GM12878 (cell line): ENCODE measurements around the gene STARD10. TPM values are rescaled to one million over a fixed set of nuclear protein-coding genes. Genes with fewer than 3 reads are reported as not detected.

Experiments used
- ATAC-seq: fragments of 200-7000 bp; cut with Tn5 transposase; 3 replicates; pipeline ENCODE4 v1.9.1; 2020; ENCODE audit warnings: mild to moderate bottlenecking, moderate library complexity
- BruUV-seq: library from RNA; stranded (reverse); fragments of 400-500 nt; replicated peaks from 2 replicates; lab custom pipeline; 2021; lab: Mats Ljungman, UMichigan
- CTCF ChIA-PET: fragments of 300-600 bp; sonication (Branson Sonifier 250); formaldehyde crosslinking; extraction: SDS; loops from one replicate; lab custom pipeline; 2021; ENCODE audit warnings: inconsistent platforms; lab: Yijun Ruan, JAX
- POLR2A ChIA-PET: fragments of 350-600 bp; formaldehyde crosslinking; extraction: SDS; loops from one replicate; lab custom pipeline; 2021; ENCODE audit warnings: inconsistent platforms; lab: Charles Lee
- RAD21 ChIA-PET: fragments of 300-600 bp; sonication (Branson Sonifier 250); formaldehyde crosslinking; loops from one replicate; lab custom pipeline; 2023; ENCODE audit warnings: antibody characterized with exemption; ENCODE audit not compliant: unreplicated experiment; lab: Charles Lee
- SMC1A ChIA-PET: fragments of 300-600 bp; sonication (Branson Sonifier 250); formaldehyde crosslinking; loops from one replicate; lab custom pipeline; 2023; ENCODE audit not compliant: unreplicated experiment, uncharacterized antibody; lab: Charles Lee
- DNase-seq: peaks from one replicate; pipeline ENCODE4 v3.0.0-alpha.2; 2011; ENCODE audit warnings: low read depth, low spot score
- FAIRE-seq: peaks from 3 replicates; lab custom pipeline; 2011; peaks lifted over from hg19 to GRCh38; lab: Jason Lieb, UNC
- H2AFZ ChIP-seq: 2 replicates; pipeline ENCODE4 v1.6.0; 2011; ENCODE audit warnings: low read depth, low read length, control low read depth; ENCODE audit not compliant: control insufficient read depth
- H3K27ac ChIP-seq: 2 replicates; pipeline ENCODE4 v1.5.1; 2011; ENCODE audit warnings: control low read depth; ENCODE audit not compliant: control insufficient read depth, insufficient read depth
- H3K27me3 ChIP-seq, 2 experiments: replicated peaks in 1 of 2; 2 replicates each; pipeline versions ENCODE4 v1.6.0 to v1.6.1; 2011; ENCODE audit warnings: low read length in 1 of 2; ENCODE audit not compliant: control insufficient read depth in 2 of 2, insufficient read depth in 2 of 2
- H3K36me3 ChIP-seq, 2 experiments: 2 replicates each; pipeline ENCODE4 v1.5.1; 2011; ENCODE audit warnings: low read length in 1 of 2; ENCODE audit not compliant: control insufficient read depth in 2 of 2, insufficient read depth in 2 of 2
- H3K4me1 ChIP-seq: 2 replicates; pipeline ENCODE4 v1.6.1; 2011; ENCODE audit warnings: mild to moderate bottlenecking, low read length, moderate library complexity, mixed read lengths; ENCODE audit not compliant: control insufficient read depth, insufficient read depth
- H3K4me2 ChIP-seq: 2 replicates; pipeline ENCODE4 v1.6.0; 2011; ENCODE audit warnings: control low read depth; ENCODE audit not compliant: control insufficient read depth, insufficient read depth
- H3K4me3 ChIP-seq: fragments of 200-600 bp; sonication (generic); 2 replicates; pipeline ENCODE4 v1.5.1; 2016
- H3K79me2 ChIP-seq: 2 replicates; pipeline ENCODE4 v1.6.0; 2011; ENCODE audit warnings: low read length; ENCODE audit not compliant: control insufficient read depth, insufficient read depth
- H3K9ac ChIP-seq: 2 replicates; pipeline ENCODE4 v1.8.0; 2011; ENCODE audit warnings: low read length, control low read depth, mixed read lengths; ENCODE audit not compliant: control insufficient read depth, insufficient read depth
- H3K9me3 ChIP-seq: replicated peaks from 3 replicates; pipeline ENCODE4 v1.5.1; 2011; ENCODE audit warnings: mild to moderate bottlenecking, low read length; ENCODE audit not compliant: control insufficient read depth, insufficient read depth
- H4K20me1 ChIP-seq: 2 replicates; pipeline ENCODE4 v1.6.0; 2011; ENCODE audit not compliant: control insufficient read depth, insufficient read depth
- CBFB ChIP-seq: IDR thresholded peaks from 2 replicates; pipeline ENCODE4 v1.6.1; 2016; ENCODE audit warnings: antibody characterized with exemption, low read depth
- E4F1 ChIP-seq: fragments of 450-650 bp; IDR thresholded peaks from 2 replicates; pipeline ENCODE4 v1.6.1; 2018; ENCODE audit warnings: borderline replicate concordance, mild to moderate bottlenecking; ENCODE audit not compliant: partially characterized antibody
- HCFC1 ChIP-seq: fragments of 150-350 bp; IDR thresholded peaks from 2 replicates; pipeline ENCODE4 v1.6.1; 2014; ENCODE audit warnings: low read length
- IKZF1 ChIP-seq: fragments of 450-650 bp; conservative IDR thresholded peaks from 2 replicates; pipeline ENCODE4 v1.6.1; 2017; ENCODE audit warnings: antibody characterized with exemption, mild to moderate bottlenecking
- IKZF2 ChIP-seq, 2 experiments: fragments of 450-650 bp; IDR thresholded peaks; 2 replicates each; pipeline ENCODE4 v1.6.1; 2017; ENCODE audit warnings: mild to moderate bottlenecking in 2 of 2, moderate library complexity in 2 of 2
- KLF5 ChIP-seq: fragments of 450-650 bp; IDR thresholded peaks from 2 replicates; pipeline ENCODE4 v1.6.1; 2014; ENCODE audit warnings: mild to moderate bottlenecking; ENCODE audit not compliant: partially characterized antibody
- NFXL1 ChIP-seq: fragments of 450-650 bp; IDR thresholded peaks from 2 replicates; pipeline ENCODE4 v1.6.1; 2017; ENCODE audit warnings: antibody characterized with exemption, mild to moderate bottlenecking, borderline replicate concordance
- NR2C1 ChIP-seq: fragments of 450-650 bp; IDR thresholded peaks from 2 replicates; pipeline ENCODE4 v1.6.1; 2017; ENCODE audit warnings: antibody characterized with exemption, mild to moderate bottlenecking, moderate library complexity
- PRDM15 ChIP-seq: fragments of 450-650 bp; formaldehyde crosslinking; IDR thresholded peaks from 2 replicates; pipeline ENCODE4 v1.4.0; 2020; ENCODE audit warnings: mild to moderate bottlenecking, moderate library complexity
- SMC3 ChIP-seq: IDR thresholded peaks from 2 replicates; pipeline ENCODE4 v1.6.1; 2011; ENCODE audit warnings: low read length, improper control_type of control experiment, borderline replicate concordance
- ZBED1 ChIP-seq: IDR thresholded peaks from 2 replicates; pipeline ENCODE4 v1.6.1; 2016; ENCODE audit warnings: borderline replicate concordance
- ZNF622 ChIP-seq: fragments of 450-650 bp; IDR thresholded peaks from 2 replicates; pipeline ENCODE4 v1.6.1; 2017; ENCODE audit warnings: mild to moderate bottlenecking, inconsistent platforms
- WGBS: methylation state at CpG from one replicate; pipeline ENCODE4 v1.1.6; 2016; ENCODE audit warnings: low lambda C conversion rate; ENCODE audit not compliant: insufficient replicate concordance, insufficient coverage; ENCODE audit errors: missing lambda C conversion rate; 5-methylcytosine and 5-hydroxymethylcytosine counted together
- in situ Hi-C: fragments of 300-500 bp; cut with MboI; formaldehyde crosslinking; loops from 9 replicates; pipeline ENCODE4 v1.14.3; 2018; ENCODE audit warnings: mixed read lengths
- intact Hi-C: fragments of 100-400 bp; cut with micrococcal nuclease; formaldehyde crosslinking; loops from one replicate; pipeline ENCODE4 v1.14.2; 2022; ENCODE audit not compliant: unreplicated experiment
- polyA plus RNA-seq, 11 experiments: library from polyadenylated mRNA; depleted of rRNA in 4 of 11; unstranded in 6 of 11; stranded (reverse) in 5 of 11; fragments of >200 nt; fragmentation: Nextera tagmentation in 4 of 11; fragmentation: Illumina TruSeq in 1 of 11; extraction: Ambion mirVana in 4 of 11; extraction: Trizol in 1 of 11; gene quantifications; 1 replicate in 1 of 11; 2 replicates in 10 of 11; pipeline versions ENCODE4 v1.2.1 to v1.2.3, GENCODE V29; 2011 to 2016; ENCODE audit warnings: inconsistent platforms in 2 of 11, missing spikeins in 2 of 11, low read depth in 1 of 11
- total RNA-seq, 4 experiments: library from RNA; depleted of rRNA in 3 of 4; stranded (reverse); fragments of >200 nt in 3 of 4; fragmentation: Illumina TruSeq in 1 of 4; extraction: Trizol in 1 of 4; gene quantifications; 2 replicates each; pipeline versions ENCODE4 v1.2.1 to v1.2.3, GENCODE V29; 2013 to 2021

STARD10 gene
- total and polyA plus RNA-seq, 10 of the 15 experiments (the other 5 are each of a cell fraction or from before 2014, with no cell fraction given) = 0.15 to 43.2 (median 23.1) TPM

- TF ChIP-seq E4F1 (no peak), ZNF622 (no peak), NR2C1 (no peak), PRDM15 (no peak), NFXL1 (no peak), ZBED1 (no peak), SMC3 (no peak), IKZF2 (IDR thresholded peaks at IDR 0.05) (no peak), KLF5 (no peak), CBFB (no peak), HCFC1 (no peak), IKZF1 (no peak)
- no peak for FAIRE-seq
- H3K4me2 ChIP-seq = no peak overlapping the region
- no peaks in the 10 kb centered on the region for H3K79me2 ChIP-seq
- H3K4me3 ChIP-seq = no peak overlapping the region
- CTCF ChIA-PET = interaction anchor here (0.7 kb wide), 1 partner anchor 629 kb away, joined by 3 read pairs; no protein-coding TSS in a partner anchor
- H3K4me1 ChIP-seq = peaks cover 8% of the 10 kb centered on the region
- WGBS = 96% methylated on average over 12 of the region's 12 CpGs
- H2AFZ ChIP-seq = no peak overlapping the region
- POLR2A ChIA-PET = no interaction called here
- in situ Hi-C loops (no loop called here), intact Hi-C loops (no loop called here)
- no peaks in the 10 kb centered on the region for H4K20me1 ChIP-seq
- no peak for ATAC-seq
- H3K9ac ChIP-seq = no peak overlapping the region
- RAD21 ChIA-PET = no interaction called here
- H3K27me3 ChIP-seq = no peaks in the 10 kb centered on the region
- no peak overlapping the region for H3K27ac ChIP-seq
- H3K36me3 ChIP-seq = peaks cover 28 to 60% of the 10 kb centered on the region in 2 experiments
- BruUV-seq = TSS peak; percentile 20
- SMC1A ChIA-PET = interaction anchor here (0.6 kb wide), 1 partner anchor 87 kb away, joined by 3 read pairs; no protein-coding TSS in a partner anchor
- no peaks in the 10 kb centered on the region for H3K9me3 ChIP-seq
- no peak for DNase-seq
Measured at GRCh38 chr11:72705442-72706365, 88.1 kb downstream of the STARD10 start.
